DMS53 treated with DMSO at 0.1 percent for 48 hours (cell line): ENCODE data around the gene MOB2.

ENCODE experiments used
- DNase-seq: peaks from one replicate; lab custom pipeline; 2025; ENCODE audit not compliant: unreplicated experiment; lab: John Stamatoyannopoulos, UW

The MOB2 gene

GRCh38 chr11:1487851-1488574 is 1.4 kb upstream of the MOB2 start:
- no peak for DNase-seq

DNA sequence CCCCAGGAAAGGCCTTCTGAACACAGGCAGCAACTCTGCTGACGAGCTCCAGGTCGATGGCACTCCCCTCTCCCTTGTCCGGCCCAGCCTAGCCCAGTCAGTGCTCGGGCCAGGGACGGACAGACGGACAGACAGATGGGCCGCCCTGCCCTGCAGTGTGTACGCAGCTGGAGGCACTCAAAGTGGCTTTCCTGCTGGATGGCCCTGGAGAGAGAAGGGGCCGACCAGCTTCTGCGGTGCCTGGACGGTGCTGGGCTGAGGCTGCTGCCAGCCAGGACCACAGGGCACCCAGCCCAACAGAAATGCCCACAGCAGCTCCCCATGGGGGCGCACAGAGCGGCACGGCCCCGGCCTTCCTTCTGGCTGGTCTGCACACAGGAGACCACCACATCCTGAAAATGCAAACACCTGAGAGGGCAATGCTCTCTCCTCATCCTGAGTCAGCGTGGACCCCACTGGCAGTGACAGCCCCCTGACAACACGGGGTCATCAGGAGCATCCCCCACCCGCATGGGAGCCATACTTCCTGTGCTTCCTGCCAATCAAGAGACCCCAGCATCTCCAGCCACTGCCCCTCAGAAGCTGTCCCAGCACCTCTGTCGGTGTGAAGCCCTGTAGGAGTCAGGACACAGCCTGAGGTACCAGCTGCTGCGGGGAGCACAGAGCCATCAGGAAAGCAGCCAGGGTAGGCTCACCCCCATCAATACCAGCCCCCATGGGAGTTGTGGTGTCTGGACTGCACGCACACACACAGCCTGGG is 692 bp upstream of the MOB2 start:
- peak; percentile 45 for DNase-seq

DNA sequence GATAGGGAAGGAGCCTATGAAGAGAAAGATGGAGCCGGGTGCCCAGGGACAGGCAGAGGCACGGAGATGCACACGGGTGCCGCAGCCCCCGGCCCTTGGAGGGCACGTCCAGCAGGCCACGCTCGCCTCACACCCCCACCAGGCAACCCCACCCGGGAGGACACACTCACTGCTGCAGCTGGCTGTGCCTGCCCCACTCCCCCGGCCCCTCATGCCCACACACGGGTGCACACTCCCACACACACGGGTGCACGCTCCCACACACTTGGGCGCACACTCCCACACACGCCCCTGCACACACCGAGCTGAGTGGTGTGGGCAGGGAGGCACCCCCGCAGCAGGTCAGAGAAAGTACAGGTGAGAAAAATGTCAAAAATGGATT is 1.1 kb downstream of the MOB2 start:
- no peak for DNase-seq

- no peak for DNase-seq
Measured at GRCh38 chr11:1484695-1485503, 1.7 kb downstream of the MOB2 start.

GRCh38 chr11:1484061-1484671 is 2.4 kb downstream of the MOB2 start:
- DNase-seq: no peak

- DNase-seq: no peak
Measured at GRCh38 chr11:1483445-1483961, 3.1 kb downstream of the MOB2 start.

DNA sequence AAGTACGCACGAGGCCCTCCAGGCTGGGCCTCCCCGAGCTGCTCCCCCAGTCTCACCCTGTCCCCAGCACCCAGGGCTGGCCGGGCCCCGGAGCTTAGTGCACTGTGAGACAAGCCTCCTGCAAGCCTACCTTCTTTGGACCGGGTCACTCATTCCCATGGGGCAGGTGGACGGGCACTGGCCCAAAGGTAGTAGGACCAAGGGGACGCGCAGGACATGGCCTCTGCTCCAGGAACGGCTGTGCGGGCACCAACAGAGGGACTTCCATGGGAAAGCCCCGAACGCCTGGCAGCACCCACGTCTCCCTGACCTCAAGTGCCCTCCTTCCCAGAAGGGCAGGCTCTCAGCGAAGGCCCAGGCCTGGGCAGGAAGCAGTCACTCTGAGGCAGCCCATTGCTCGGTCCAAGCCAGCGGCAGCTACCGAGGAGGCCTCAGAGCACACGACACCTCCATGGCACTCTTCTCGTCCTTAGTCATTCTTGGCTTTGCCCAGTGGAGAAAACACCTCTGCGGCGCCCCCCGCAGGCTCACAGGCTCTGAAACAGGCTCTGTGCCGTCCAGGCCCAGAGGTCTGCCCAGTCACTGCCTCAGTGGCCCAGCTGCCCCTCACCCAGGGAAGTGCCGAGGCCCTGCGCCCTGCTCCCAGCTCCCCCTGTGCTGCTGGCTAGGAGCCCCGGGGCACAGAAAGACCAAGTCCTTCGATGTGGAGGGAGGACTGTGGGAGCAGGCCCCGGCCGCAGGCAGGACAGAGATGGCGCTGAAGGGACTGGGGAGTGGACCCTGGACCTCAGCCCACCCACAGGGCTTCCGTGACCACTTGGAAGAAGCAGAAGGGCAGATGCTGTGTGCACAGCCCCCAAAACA is 3.8 kb downstream of the MOB2 start:
- no peak for DNase-seq

GRCh38 chr11:1481861-1482441 is 4.6 kb downstream of the MOB2 start:
- DNase-seq: no peak

GRCh38 chr11:1481483-1481825 is 5.1 kb downstream of the MOB2 start:
- no peak for DNase-seq

DNA sequence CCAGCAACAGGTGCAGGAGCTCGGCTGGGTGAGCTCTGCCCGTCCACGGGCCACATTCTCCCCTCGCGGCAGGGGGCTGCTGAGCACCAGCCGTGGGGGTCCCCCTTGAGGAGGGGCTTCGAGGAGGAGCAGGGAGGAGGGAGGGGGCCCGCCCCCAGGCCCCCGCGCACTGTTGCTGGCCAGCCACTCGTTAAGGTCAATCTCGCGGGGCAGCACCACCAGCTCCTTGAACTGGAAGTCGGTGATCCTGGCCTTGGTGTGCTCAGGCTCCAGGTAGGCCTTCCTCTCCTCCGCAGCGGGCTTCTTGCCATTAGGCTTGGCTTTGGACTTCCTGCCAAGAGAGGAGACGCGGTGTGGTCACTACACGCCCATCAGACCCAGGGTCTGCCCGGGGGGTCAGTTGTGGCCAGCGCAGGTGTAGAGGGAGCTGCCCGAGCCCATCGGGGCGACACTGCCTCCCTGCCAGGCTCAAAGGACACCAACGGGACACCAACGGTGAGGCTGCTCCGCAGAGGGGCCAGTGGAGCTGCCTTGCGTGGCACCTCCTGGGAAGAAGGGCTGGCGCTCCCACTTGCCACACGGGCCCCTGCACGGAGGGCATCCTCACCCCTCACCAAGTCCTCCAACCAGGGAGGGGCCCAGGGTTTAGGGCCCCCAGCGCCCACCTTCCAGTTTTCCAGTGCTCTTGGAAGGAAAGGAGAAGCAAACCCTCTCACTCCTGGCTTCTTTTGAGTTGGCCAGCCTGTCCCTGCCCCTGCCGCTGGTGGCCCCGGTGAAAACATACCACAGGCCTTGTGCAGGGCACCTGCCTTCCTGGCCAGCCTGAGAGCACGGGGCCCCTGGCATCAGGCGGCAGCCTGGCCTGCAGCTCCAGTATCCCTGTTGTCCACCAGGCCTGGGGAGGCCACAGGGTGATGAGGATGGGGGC is 5.8 kb downstream of the MOB2 start:
- DNase-seq: no peak

GRCh38 chr11:1480191-1480554 is 6.4 kb downstream of the MOB2 start:
- no peak for DNase-seq

DNA sequence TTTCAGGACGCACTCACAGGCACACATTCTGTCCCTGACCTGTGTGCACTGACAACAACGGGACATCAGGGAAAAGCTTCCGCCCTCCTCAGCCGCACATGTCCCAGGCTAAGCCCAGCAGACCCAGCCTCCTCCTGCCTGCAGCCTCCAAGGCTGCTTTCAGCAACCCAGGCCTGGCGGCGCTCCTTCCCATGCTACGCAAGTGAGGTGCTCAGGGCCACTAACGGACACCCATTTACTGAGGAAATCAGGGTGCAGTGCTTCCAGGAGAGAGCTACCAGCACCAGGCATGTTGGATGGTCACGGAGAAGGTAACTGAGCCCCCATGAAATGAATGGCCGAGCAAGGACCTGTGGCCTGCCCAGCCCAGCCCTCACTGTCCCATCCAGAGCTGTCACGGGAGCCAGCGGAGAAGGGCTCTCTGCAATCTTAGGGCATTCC is 6.9 kb downstream of the MOB2 start:
- DNase-seq: no peak

- no peak for DNase-seq
Measured at GRCh38 chr11:1479006-1479677, 7.4 kb downstream of the MOB2 start.

DNA sequence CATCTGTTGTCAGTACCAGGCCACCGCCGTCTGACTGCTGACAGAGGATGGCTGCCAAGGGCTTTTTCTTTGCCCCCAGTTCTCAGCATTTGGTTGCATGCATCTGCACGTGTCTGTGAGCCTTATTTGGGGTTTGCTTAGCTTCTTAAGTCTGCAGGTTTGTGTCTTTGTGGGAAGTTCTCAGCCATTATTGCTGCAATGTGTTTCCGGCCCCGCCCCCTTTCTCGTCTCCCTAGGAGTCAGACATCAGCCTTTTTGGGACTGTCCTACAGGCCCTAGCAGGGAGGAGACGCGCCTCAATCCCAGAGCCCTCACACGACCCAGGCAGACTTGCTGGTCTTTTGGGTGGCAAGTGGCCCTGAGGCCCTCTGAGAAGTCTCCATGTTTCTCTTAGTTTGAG is 8.0 kb downstream of the MOB2 start:
- DNase-seq: no peak

- DNase-seq: no peak
Measured at GRCh38 chr11:1478011-1478410, 8.6 kb downstream of the MOB2 start.

DNA sequence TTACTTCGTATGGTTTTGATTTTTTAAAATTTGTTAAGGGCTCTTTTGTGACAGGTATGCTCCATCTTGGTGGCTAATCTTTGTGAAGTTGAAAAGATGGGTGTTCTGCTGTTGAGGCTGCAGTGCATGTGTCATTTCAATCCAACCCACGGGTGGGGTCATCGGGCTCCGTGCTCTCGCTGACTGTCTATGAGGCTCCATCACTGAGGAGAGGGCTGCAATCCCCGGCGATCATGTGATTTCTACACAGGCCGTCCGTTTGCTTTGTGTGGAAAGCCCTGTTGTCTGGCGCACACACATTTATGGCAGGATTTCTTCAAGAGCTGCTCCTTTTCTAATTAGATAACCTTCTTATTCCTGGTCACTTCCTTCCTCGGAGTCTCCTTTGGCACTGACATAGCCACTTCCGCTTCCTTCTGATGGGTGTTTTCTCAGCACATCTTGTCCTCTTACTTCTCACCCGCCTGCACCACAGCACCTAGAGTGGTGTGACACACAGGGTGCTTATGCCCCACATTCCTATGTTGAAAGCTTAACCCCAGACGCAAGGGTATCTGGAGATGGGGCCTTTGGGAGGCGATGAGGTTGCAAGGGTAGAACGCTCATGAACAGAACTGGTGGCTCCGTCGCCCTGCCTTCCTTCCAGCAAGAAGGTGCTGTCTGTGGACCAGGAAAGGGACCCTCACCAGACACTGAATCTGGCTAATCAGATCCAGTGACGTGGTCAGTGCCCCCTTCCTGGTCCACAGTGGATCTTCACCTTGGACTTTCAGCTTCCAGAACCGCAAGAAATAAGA is 9.4 kb downstream of the MOB2 start:
- no peak for DNase-seq

GRCh38 chr11:1475841-1476240 is 10.7 kb downstream of the MOB2 start:
- no peak for DNase-seq

DNA sequence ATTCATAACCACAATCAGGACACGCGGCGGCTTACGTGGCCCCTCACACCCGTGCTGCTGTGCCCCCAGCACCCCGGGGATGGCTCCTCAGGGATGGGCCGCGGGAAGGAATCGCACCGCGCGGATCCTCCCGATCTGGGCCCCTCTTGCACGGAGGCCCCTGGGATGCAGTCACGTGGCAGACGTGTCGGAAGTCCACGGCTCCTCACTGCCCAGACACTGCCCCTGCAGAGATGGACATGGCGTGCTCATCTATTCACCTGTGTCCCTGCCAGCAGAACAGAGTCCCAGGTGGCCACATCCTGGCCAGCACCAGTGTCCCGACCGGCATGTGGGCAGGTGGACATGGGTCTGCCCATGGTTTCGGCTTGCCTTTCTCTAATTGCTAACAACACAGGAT is 12.8 kb downstream of the MOB2 start:
- DNase-seq: no peak
